Measurements from ENCODE around the gene PRRC1. TPM values are rescaled to one million over a fixed set of nuclear protein-coding genes. Genes with fewer than 3 reads are reported as not detected.
A peak's percentile ranks its signal among the peaks of the same experiment; 100 is the strongest.

Gene PRRC1
- polyA plus RNA-seq, 5 donors = 61.4 to 94.5 (median 80.9) TPM

GRCh38 chr5:127572930-127573329, 55.5 kb downstream of the PRRC1 start:
- DNase-seq = no peak

GRCh38 chr5:127574852-127575679, 57.6 kb downstream of the PRRC1 start:
- DNase-seq = no peak

GRCh38 chr5:127577458-127577857, 60.0 kb downstream of the PRRC1 start:
- no peak for DNase-seq

- DNase-seq = no peak
Measured at GRCh38 chr5:127580731-127581130, 63.3 kb downstream of the PRRC1 start.

- no peak for DNase-seq
Measured at GRCh38 chr5:127581450-127581849, 64.0 kb downstream of the PRRC1 start.

- DNase-seq = no peak
Measured at GRCh38 chr5:127582773-127583370, 65.4 kb downstream of the PRRC1 start.

GRCh38 chr5:127583866-127584265, 66.4 kb downstream of the PRRC1 start:
- DNase-seq = no peak

- no peak for DNase-seq
Measured at GRCh38 chr5:127585661-127586060, 68.2 kb downstream of the PRRC1 start.

- no peak for DNase-seq
Measured at GRCh38 chr5:127586066-127586770, 68.8 kb downstream of the PRRC1 start.

- no peak for DNase-seq
Measured at GRCh38 chr5:127586811-127587210, 69.4 kb downstream of the PRRC1 start.

GRCh38 chr5:127587246-127587917, 69.9 kb downstream of the PRRC1 start:
- DNase-seq = no peak

- DNase-seq = no peak
Measured at GRCh38 chr5:127588368-127588767, 70.9 kb downstream of the PRRC1 start.

GRCh38 chr5:127589309-127590030, 72.0 kb downstream of the PRRC1 start:
- no peak for DNase-seq

GRCh38 chr5:127590156-127590722, 72.8 kb downstream of the PRRC1 start:
- no peak for DNase-seq

GRCh38 chr5:127595484-127596368, 78.3 kb downstream of the PRRC1 start:
- no peak for DNase-seq

- no peak for DNase-seq
Measured at GRCh38 chr5:127596501-127596900, 79.1 kb downstream of the PRRC1 start.

- DNase-seq = no peak
Measured at GRCh38 chr5:127599320-127599719, 81.9 kb downstream of the PRRC1 start.

- peak; percentile 24 to 25 for DNase-seq
Measured at GRCh38 chr5:127599847-127600246, 82.4 kb downstream of the PRRC1 start.

- peak in 1 of 2 donors; percentile 12 for DNase-seq
Measured at GRCh38 chr5:127601111-127601510, 83.7 kb downstream of the PRRC1 start.

- DNase-seq = no peak
Measured at GRCh38 chr5:127601601-127602000, 84.2 kb downstream of the PRRC1 start.

Measured in right lung (tissue), 5 donors.